RWPE1 (cell line): Measurements from ENCODE around the gene MED13L.

Source experiments
- CTCF ChIA-PET: fragments of 350-600 bp; sonication (Branson Sonifier 250); formaldehyde crosslinking; extraction: SDS; loops from one replicate; lab custom pipeline; 2021; lab: Yijun Ruan, JAX
- POLR2A ChIA-PET: fragments of 400-600 bp; formaldehyde crosslinking; extraction: SDS; loops from one replicate; lab custom pipeline; 2020; ENCODE audit warnings: antibody characterized with exemption; ENCODE audit not compliant: low non-redundant PET; lab: Yijun Ruan, JAX
- DNase-seq: peaks from one replicate; pipeline ENCODE4 v3.0.0; 2012; ENCODE audit warnings: low spot score
- H3K27ac ChIP-seq: fragments of 450-650 bp; 2 replicates; pipeline ENCODE4 v1.5.1; 2017
- CTCF ChIP-seq: fragments of 450-650 bp; conservative IDR thresholded peaks from 2 replicates; pipeline ENCODE4 v1.5.1; 2017; ENCODE audit warnings: low read depth, mild to moderate bottlenecking

MED13L gene

GRCh38 chr12:116050275-116050674, 227.2 kb downstream of the MED13L start:
- DNase-seq = no peak
- TF ChIP-seq CTCF = no peak
- ChIA-PET POLR2A (no interaction called here), CTCF (interaction anchor here (0.6 kb wide), 1 partner anchor 650 kb away, joined by 3 read pairs; no protein-coding TSS in a partner anchor)
- H3K27ac ChIP-seq = no peak overlapping the region

GRCh38 chr12:116048879-116049278, 228.6 kb downstream of the MED13L start:
- ChIA-PET POLR2A (no interaction called here), CTCF (no interaction called here)
- no peak for TF ChIP-seq CTCF
- no peak overlapping the region for H3K27ac ChIP-seq
- no peak for DNase-seq

GRCh38 chr12:116046039-116046438, 231.5 kb downstream of the MED13L start:
- H3K27ac ChIP-seq = no peak overlapping the region
- DNase-seq = no peak
- ChIA-PET POLR2A (no interaction called here), CTCF (no interaction called here)
- TF ChIP-seq CTCF = no peak

- DNase-seq = no peak
- ChIA-PET CTCF (no interaction called here), POLR2A (no interaction called here)
- H3K27ac ChIP-seq = no peak overlapping the region
- no peak for TF ChIP-seq CTCF
Observed at GRCh38 chr12:116045150-116045549, 232.3 kb downstream of the MED13L start.

GRCh38 chr12:116043659-116044535, 233.6 kb downstream of the MED13L start:
- POLR2A ChIA-PET = no interaction called here

GRCh38 chr12:116040402-116040801, 237.1 kb downstream of the MED13L start:
- CTCF ChIA-PET = interaction anchor here (0.6 kb wide), 1 partner anchor 58 kb away, joined by 3 read pairs; no protein-coding TSS in a partner anchor

More at GRCh38 chr12:116043659-116044535, 233.6 kb downstream of the MED13L start:
- no peak overlapping the region for H3K27ac ChIP-seq
- TF ChIP-seq CTCF = no peak
- CTCF ChIA-PET = interaction anchor here (0.5 kb wide), 1 partner anchor 31 kb away, joined by 3 read pairs; no protein-coding TSS in a partner anchor
- DNase-seq = no peak

More at GRCh38 chr12:116040402-116040801, 237.1 kb downstream of the MED13L start:
- H3K27ac ChIP-seq = no peak overlapping the region
- no peak for DNase-seq
- no peak for TF ChIP-seq CTCF
- POLR2A ChIA-PET = no interaction called here
